Endodermal cell (in vitro differentiated cells): ENCODE results near the gene EDARADD. TPM values are rescaled to one million over a fixed set of nuclear protein-coding genes. Genes with fewer than 3 reads are reported as not detected.
A peak's percentile ranks its signal among the peaks of the same experiment; 100 is the strongest.

Experiments used
- DNase-seq: peaks from one replicate; pipeline ENCODE4 v3.0.0-alpha.2; 2017
- H3K27ac ChIP-seq: 2 replicates; pipeline ENCODE4 v1.5.1; 2013; ENCODE audit warnings: mild to moderate bottlenecking, low read depth, low read length, moderate library complexity
- H3K27me3 ChIP-seq: 2 replicates; pipeline ENCODE4 v1.6.1; 2013; ENCODE audit warnings: mild to moderate bottlenecking, low read length, moderate library complexity; ENCODE audit not compliant: insufficient read depth, control insufficient read depth, poor library complexity, severe bottlenecking
- H3K36me3 ChIP-seq: 2 replicates; pipeline ENCODE4 v1.7.0; 2013; ENCODE audit warnings: mild to moderate bottlenecking, low read length, moderate library complexity; ENCODE audit not compliant: control insufficient read depth, insufficient read depth
- H3K4me1 ChIP-seq: one replicate; pipeline ENCODE4 v1.7.0; 2013; ENCODE audit warnings: low read length; ENCODE audit not compliant: control insufficient read depth, insufficient read depth
- H3K4me3 ChIP-seq: 2 replicates; pipeline ENCODE4 v1.5.1; 2013; ENCODE audit warnings: mild to moderate bottlenecking, low read length, moderate library complexity
- H3K9ac ChIP-seq: 2 replicates; pipeline ENCODE4 v1.6.1; 2013; ENCODE audit warnings: mild to moderate bottlenecking, low read length, moderate library complexity; ENCODE audit not compliant: poor library complexity, severe bottlenecking; ENCODE audit errors: extremely low read depth
- H3K9me3 ChIP-seq: 2 replicates; pipeline ENCODE4 v1.6.1; 2013; ENCODE audit warnings: mild to moderate bottlenecking, low read length, moderate library complexity; ENCODE audit not compliant: control insufficient read depth
- H3K27ac Mint-ChIP-seq: 2 replicates; pipeline ENCODE4 v1.8.0; 2020; ENCODE audit warnings: mixed read lengths
- H3K27me3 Mint-ChIP-seq: 2 replicates; pipeline ENCODE4 v1.8.0; 2021; ENCODE audit warnings: mild to moderate bottlenecking, mixed read lengths; ENCODE audit not compliant: insufficient read depth
- H3K36me3 Mint-ChIP-seq: 2 replicates; pipeline ENCODE4 v1.8.0; 2020; ENCODE audit warnings: low read depth, mixed read lengths
- H3K4me1 Mint-ChIP-seq: 2 replicates; pipeline ENCODE4 v1.8.0; 2020; ENCODE audit warnings: mixed read lengths
- H3K4me3 Mint-ChIP-seq: 2 replicates; pipeline ENCODE4 v1.8.0; 2020; ENCODE audit warnings: mild to moderate bottlenecking, moderate library complexity, mixed read lengths
- H3K9me3 Mint-ChIP-seq: 2 replicates; pipeline ENCODE4 v1.8.0; 2020; ENCODE audit warnings: mild to moderate bottlenecking, mixed read lengths
- WGBS, 2 experiments: methylation state at CpG; one replicate each; pipeline versions ENCODE4 v1.1.5 to v1.1.7; 2013; ENCODE audit warnings: missing lambda C conversion rate in 2 of 2, mixed read lengths in 1 of 2; ENCODE audit not compliant: insufficient coverage in 1 of 2, insufficient read length in 1 of 2; 5-methylcytosine and 5-hydroxymethylcytosine counted together
- total RNA-seq, 2 donors: library from RNA; stranded (reverse); fragmentation: NEBNext Ultra II Directional in 1 of 2; extraction: Animal tissue kit (Norgen Biotek cat#: 25700) in 1 of 2; gene quantifications; 2 replicates in 1 of 2; 3 replicates in 1 of 2; pipeline ENCODE4 v1.2.1, GENCODE V29; 2021
- TF ChIP-seq, protein P1 (sequence below): fragments of 200-600 bp; sonication (generic); conservative IDR thresholded peaks from 2 replicates; pipeline ENCODE4 v1.5.0; 2021; ENCODE audit warnings: antibody characterized with exemption, mild to moderate bottlenecking

EDARADD gene
- total RNA-seq, 2 donors from 2014 or later: 5.0 to 5.5 TPM

DNA sequence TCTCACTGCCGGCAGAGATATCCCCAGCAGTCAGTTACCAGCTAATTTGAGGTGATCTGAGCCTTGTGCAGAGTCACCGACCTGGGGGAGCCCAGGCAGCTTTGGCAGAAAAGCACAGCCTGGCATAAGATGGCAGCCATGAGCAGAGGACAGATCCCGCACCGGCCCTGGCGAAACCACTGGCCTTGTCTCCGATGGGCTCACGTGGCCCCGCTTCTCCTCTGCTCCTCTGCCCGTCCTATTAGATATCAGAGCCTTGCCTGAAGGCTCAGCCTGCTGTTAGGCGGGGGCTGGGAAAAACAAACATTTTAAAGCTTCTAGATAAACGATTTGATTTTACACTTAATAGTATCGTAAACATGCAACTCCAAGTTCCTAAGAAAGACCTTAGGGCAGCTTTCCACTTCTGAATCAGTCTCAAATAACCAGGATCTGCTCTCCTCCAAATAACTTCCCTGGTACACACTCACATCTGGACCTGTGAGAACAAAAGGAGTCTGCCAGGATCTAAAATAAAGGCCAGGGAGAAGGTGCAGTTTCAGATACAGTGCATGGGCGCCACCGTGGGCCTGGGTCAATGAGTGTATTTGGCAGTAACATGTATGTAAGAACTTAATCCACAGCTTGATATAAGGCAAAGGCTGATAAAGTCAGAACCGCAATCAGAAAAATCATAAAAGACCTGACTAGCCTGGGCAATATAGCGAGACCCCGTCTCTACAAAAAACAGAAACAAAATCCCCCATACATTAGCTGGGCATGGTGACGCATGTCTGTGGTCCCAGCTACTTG, 10.0 kb downstream of the EDARADD start:
- no peaks in the 10 kb centered on the region for H3K9me3 ChIP-seq
- no peaks in the 10 kb centered on the region for H3K36me3 ChIP-seq
- H3K4me1 ChIP-seq: peaks cover 15% of the 10 kb centered on the region
- Mint-ChIP-seq H3K27ac (no peak overlapping the region), H3K27me3 (peaks cover 1% of the 10 kb centered on the region), H3K9me3 (no peaks in the 10 kb centered on the region), H3K36me3 (peaks cover 3% of the 10 kb centered on the region), H3K4me1 (peaks cover 41% of the 10 kb centered on the region), H3K4me3 (peak overlapping the region; percentile 24)
- WGBS, 2 experiments: 80 to 81% methylated on average over 16 to 18 of the region's 18 CpGs
- no peak overlapping the region for H3K27ac ChIP-seq
- H3K9ac ChIP-seq: no peak overlapping the region
- TF ChIP-seq, protein P1, sequence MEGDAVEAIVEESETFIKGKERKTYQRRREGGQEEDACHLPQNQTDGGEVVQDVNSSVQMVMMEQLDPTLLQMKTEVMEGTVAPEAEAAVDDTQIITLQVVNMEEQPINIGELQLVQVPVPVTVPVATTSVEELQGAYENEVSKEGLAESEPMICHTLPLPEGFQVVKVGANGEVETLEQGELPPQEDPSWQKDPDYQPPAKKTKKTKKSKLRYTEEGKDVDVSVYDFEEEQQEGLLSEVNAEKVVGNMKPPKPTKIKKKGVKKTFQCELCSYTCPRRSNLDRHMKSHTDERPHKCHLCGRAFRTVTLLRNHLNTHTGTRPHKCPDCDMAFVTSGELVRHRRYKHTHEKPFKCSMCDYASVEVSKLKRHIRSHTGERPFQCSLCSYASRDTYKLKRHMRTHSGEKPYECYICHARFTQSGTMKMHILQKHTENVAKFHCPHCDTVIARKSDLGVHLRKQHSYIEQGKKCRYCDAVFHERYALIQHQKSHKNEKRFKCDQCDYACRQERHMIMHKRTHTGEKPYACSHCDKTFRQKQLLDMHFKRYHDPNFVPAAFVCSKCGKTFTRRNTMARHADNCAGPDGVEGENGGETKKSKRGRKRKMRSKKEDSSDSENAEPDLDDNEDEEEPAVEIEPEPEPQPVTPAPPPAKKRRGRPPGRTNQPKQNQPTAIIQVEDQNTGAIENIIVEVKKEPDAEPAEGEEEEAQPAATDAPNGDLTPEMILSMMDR: no peak
- no peaks in the 10 kb centered on the region for H3K27me3 ChIP-seq
- H3K4me3 ChIP-seq: peak overlapping the region; percentile 32
- peak; percentile 52 for DNase-seq

DNA sequence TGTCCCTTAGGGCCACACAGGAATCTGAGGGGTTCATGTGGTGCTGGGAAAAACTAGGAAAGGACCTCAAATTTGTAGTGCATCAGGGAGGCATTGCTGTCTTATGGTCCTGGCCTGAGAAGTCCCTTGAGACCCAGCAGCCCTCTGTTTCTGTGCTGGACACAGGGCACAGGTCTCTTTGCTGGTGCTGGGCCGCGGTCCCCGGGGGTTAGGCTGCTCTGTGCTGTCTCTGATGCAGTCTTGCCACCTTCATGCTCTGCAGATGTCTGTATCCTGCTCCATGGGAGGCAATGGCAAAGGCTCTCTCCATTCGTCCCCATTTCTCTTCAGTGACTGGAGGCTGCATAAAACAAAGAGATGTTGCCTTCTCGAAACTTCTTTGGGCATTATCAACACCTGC, 13.0 kb downstream of the EDARADD start:
- Histone ChIP-seq H3K36me3 (no peaks in the 10 kb centered on the region), H3K9me3 (no peaks in the 10 kb centered on the region), H3K4me3 (no peak overlapping the region), H3K27ac (no peak overlapping the region), H3K9ac (no peak overlapping the region), H3K4me1 (peaks cover 10% of the 10 kb centered on the region), H3K27me3 (no peaks in the 10 kb centered on the region)
- Mint-ChIP-seq H3K36me3 (peaks cover 3% of the 10 kb centered on the region), H3K27me3 (no peaks in the 10 kb centered on the region), H3K4me1 (peaks cover 24% of the 10 kb centered on the region), H3K27ac (no peak overlapping the region), H3K9me3 (no peaks in the 10 kb centered on the region), H3K4me3 (no peak overlapping the region)
- TF ChIP-seq, protein P1: no peak
- DNase-seq: no peak
- WGBS, 2 experiments: 88 to 91% methylated on average over 5 of the region's 5 CpGs

DNA sequence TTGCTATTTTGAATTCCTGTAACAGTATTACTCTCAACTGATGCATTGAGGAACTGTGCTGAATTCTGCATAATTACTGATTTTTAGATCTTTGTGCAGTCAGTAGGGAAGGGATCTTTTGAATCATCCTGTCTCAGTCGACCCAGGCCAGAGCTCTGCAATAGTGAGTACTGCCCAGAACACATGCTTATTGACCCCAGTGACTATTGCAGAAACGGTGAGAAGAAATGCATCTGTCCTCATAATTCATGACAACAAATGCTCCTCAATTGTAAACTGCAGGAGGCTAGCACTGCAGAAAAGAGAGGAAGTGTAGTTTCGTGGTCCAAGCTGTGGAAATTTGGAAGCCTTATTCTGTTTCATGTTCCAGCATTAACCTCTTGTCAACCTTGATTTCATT, 19.6 kb downstream of the EDARADD start:
- Histone ChIP-seq H3K9me3 (no peaks in the 10 kb centered on the region), H3K4me1 (peaks cover 4% of the 10 kb centered on the region), H3K27me3 (no peaks in the 10 kb centered on the region), H3K36me3 (peaks cover 23% of the 10 kb centered on the region), H3K27ac (no peak overlapping the region), H3K9ac (no peak overlapping the region), H3K4me3 (no peak overlapping the region)
- no peak overlapping the region for H3K4me3 Mint-ChIP-seq
- H3K36me3 Mint-ChIP-seq: peaks cover 7% of the 10 kb centered on the region
- H3K27me3 Mint-ChIP-seq: no peaks in the 10 kb centered on the region
- 83 to 91% methylated on average over 3 of the region's 3 CpGs for WGBS, 2 experiments
- TF ChIP-seq, protein P1: no peak
- no peaks in the 10 kb centered on the region for H3K9me3 Mint-ChIP-seq
- peaks cover 5% of the 10 kb centered on the region for H3K4me1 Mint-ChIP-seq
- no peak overlapping the region for H3K27ac Mint-ChIP-seq
- no peak for DNase-seq
